ENCODE measurements around the gene DBNL.

DBNL gene

DNA sequence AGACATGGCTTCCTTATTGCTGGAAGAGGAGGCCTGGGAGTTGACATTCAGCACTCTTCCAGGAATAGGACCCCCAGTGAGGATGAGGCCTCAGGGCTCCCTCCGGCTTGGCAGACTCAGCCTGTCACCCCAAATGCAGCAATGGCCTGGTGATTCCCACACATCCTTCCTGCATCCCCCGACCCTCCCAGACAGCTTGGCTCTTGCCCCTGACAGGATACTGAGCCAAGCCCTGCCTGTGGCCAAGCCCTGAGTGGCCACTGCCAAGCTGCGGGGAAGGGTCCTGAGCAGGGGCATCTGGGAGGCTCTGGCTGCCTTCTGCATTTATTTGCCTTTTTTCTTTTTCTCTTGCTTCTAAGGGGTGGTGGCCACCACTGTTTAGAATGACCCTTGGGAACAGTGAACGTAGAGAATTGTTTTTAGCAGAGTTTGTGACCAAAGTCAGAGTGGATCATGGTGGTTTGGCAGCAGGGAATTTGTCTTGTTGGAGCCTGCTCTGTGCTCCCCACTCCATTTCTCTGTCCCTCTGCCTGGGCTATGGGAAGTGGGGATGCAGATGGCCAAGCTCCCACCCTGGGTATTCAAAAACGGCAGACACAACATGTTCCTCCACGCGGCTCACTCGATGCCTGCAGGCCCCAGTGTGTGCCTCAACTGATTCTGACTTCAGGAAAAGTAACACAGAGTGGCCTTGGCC, 16.6 kb downstream of the DBNL start:
- H3K4me3 ChIP-seq (replicated peaks; ENCODE audit: low read depth, low read length): no peak overlapping the region
- TF ChIP-seq, protein P1, sequence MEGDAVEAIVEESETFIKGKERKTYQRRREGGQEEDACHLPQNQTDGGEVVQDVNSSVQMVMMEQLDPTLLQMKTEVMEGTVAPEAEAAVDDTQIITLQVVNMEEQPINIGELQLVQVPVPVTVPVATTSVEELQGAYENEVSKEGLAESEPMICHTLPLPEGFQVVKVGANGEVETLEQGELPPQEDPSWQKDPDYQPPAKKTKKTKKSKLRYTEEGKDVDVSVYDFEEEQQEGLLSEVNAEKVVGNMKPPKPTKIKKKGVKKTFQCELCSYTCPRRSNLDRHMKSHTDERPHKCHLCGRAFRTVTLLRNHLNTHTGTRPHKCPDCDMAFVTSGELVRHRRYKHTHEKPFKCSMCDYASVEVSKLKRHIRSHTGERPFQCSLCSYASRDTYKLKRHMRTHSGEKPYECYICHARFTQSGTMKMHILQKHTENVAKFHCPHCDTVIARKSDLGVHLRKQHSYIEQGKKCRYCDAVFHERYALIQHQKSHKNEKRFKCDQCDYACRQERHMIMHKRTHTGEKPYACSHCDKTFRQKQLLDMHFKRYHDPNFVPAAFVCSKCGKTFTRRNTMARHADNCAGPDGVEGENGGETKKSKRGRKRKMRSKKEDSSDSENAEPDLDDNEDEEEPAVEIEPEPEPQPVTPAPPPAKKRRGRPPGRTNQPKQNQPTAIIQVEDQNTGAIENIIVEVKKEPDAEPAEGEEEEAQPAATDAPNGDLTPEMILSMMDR (IDR thresholded peaks at IDR 0.05; ENCODE audit: low read depth, low read length, missing control alignments): no peak

GRCh38 chr7:44061645-44062179, 17.2 kb downstream of the DBNL start:
- TF ChIP-seq, protein P1 (IDR thresholded peaks at IDR 0.05; ENCODE audit: low read depth, low read length, missing control alignments): no peak
- no peak for DNase-seq (ENCODE audit: extremely low read depth, low read depth)
- H3K4me3 ChIP-seq (replicated peaks; ENCODE audit: low read depth, low read length): no peak overlapping the region

More for the DNA sequence above, 16.6 kb downstream of the DBNL start:
- no peak for DNase-seq (ENCODE audit: extremely low read depth, low read depth)

- DNase-seq (ENCODE audit: extremely low read depth, low read depth): no peak
- no peak overlapping the region for H3K4me3 ChIP-seq (replicated peaks; ENCODE audit: low read depth, low read length)
- TF ChIP-seq, protein P1 (IDR thresholded peaks at IDR 0.05; ENCODE audit: low read depth, low read length, missing control alignments): no peak
These were observed 17.8 kb downstream of the DBNL start for GRCh38 chr7:44062180-44062902.

GRCh38 chr7:44062903-44063295, 18.4 kb downstream of the DBNL start:
- TF ChIP-seq, protein P1 (IDR thresholded peaks at IDR 0.05; ENCODE audit: low read depth, low read length, missing control alignments): no peak
- no peak overlapping the region for H3K4me3 ChIP-seq (replicated peaks; ENCODE audit: low read depth, low read length)
- no peak for DNase-seq (ENCODE audit: extremely low read depth, low read depth)

GRCh38 chr7:44063547-44063893, 19.0 kb downstream of the DBNL start:
- H3K4me3 ChIP-seq (replicated peaks; ENCODE audit: low read depth, low read length): no peak overlapping the region
- TF ChIP-seq, protein P1 (IDR thresholded peaks at IDR 0.05; ENCODE audit: low read depth, low read length, missing control alignments): no peak
- no peak for DNase-seq (ENCODE audit: extremely low read depth, low read depth)

DNA sequence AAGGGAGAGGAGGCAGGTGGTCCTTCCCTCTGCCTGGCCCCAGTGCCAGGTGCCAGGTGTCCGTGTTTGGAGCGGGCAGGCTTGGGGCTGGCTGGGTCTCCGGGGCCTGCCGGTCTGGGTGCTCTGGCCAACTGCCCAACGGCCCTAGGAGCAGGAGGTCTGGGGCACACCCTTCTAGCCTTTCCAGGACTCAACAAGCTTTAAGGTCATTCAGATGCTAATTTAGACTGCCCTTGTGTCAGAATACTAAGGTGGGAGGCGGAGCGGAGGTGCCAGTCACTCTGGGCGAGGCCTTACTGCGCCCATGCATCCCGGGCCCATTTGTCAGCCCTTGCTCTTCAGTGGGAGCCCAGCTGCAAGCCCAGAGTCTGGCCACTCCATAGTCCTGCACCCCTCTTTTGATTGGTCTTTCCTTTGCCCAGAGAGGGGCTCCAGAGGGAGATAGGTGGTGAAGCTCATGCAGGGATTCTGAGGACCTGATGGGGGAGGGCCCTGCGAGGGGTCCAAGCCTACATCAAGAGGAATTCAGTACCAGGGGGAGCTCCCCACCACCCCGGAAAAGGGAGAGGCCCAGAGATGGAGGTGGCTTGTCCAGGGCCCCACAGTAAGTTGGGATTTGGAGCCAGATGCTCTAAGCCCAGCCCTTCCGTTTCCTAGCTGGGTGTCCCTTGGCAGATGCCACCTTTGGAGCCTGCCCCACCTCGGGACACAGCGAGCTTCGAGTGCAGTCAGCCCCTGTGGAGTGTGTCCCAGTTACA, 19.6 kb downstream of the DBNL start:
- H3K4me3 ChIP-seq (replicated peaks; ENCODE audit: low read depth, low read length): no peak overlapping the region
- TF ChIP-seq, protein P1 (IDR thresholded peaks at IDR 0.05; ENCODE audit: low read depth, low read length, missing control alignments): no peak
- no peak for DNase-seq (ENCODE audit: extremely low read depth, low read depth)
